Left lobe of liver (tissue), 2 donors: ENCODE data around the gene POLD4. TPM values are rescaled to one million over a fixed set of nuclear protein-coding genes. Genes with fewer than 3 reads are reported as not detected.

Experiments used
- ATAC-seq: fragments of 200-7000 bp; cut with Tn5 transposase; one replicate; pipeline ENCODE4 v1.9.1; 2020; ENCODE audit warnings: mild to moderate bottlenecking, moderate library complexity
- DNase-seq: peaks from one replicate; pipeline ENCODE4 v3.0.0-alpha.2; 2020; ENCODE audit warnings: low spot score
- total RNA-seq: library from RNA; stranded (reverse); gene quantifications from one replicate; pipeline ENCODE4 v1.2.1, GENCODE V29; 2021
- donor health status: DM: no; HTN: no; CAD: no; lungs with moderate emphysema.
- donor health status: DM: no; HTN: yes; CAD: no.

The POLD4 gene
- total RNA-seq, 1 donor from 2014 or later, result 96.6 TPM

DNA sequence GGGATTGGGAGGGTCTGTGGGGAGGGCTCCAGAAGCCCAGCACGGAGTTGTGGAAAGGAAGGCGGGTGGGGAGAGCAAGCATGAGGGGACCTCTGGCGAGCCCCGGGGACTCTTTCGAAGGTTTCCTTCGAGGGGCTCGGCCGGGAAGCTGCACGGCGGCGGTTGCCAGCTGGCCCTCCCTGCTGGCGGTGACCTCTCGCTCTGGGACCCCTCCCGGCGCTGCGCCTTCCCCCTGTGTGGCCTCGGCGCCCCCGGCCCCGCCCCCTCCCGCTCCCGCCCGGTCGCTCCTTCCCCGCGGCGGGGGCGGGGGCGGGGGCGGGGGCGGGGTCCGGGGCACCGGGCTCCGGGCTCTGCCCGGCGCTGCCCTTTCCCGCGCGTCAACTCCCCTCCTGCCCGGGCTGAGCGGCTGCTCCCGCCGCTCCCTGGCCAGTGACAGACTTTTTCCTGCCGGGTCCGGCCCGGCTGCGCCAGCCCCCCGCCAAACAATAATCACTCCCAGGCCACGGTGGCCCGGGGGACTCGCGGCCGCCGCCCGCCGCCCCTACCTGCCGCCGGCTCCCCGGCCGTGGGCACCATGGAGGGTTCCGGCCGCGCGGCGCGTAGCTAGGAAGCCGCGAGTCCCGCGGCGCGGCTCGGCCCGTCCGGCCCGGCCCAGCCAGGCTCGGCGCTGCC lies 19.1 kb upstream of the POLD4 start:
- no peak for DNase-seq
- peak; percentile 43 for ATAC-seq

GRCh38 chr11:67371911-67372320 lies 18.6 kb upstream of the POLD4 start:
- peak; percentile 12 for ATAC-seq
- no peak for DNase-seq

DNA sequence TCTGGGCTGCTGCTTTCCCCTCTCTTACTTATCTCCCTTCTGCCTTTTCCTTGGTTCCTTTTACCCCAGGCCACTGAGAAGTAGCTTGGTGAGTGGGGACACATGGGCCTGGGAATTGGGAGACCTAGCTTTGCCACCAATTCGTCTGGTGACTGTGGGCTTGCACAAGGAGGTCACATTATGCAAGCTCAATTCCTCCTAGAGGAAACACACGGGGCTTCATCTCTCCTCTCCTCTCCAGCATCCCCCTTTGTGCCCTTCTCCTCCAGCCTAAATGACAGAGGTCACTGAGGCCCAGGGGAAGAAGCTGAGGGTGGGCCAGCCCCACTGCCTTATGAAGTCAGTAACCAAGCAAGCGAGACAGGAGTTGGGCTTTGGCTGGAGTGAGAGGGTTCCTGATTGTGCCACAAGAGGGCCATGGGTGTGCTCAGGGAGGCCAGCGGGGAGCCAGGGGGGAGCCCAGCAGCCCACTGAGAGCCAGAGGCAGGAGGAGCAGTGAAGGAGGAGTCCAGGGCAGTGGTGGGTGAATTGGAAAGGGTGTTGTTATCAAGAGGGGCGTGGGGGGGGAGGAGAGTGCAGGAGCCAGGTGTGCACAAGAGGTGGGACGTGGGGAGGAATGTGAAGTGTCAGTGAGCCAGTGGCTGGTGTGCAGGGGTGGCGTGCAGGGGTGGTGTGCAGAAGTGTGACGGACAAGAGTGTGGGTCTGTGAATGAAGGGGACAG lies 18.0 kb upstream of the POLD4 start:
- ATAC-seq, result peak; percentile 47

GRCh38 chr11:67370351-67371076 lies 17.2 kb upstream of the POLD4 start:
- ATAC-seq, result no peak
- no peak for DNase-seq

More for the DNA sequence above, 18.0 kb upstream of the POLD4 start:
- no peak for DNase-seq

- DNase-seq (no peak), ATAC-seq (no peak)
Measured at GRCh38 chr11:67369801-67370284, 16.5 kb upstream of the POLD4 start.

GRCh38 chr11:67369275-67369674 lies 15.9 kb upstream of the POLD4 start:
- no peak for ATAC-seq
- no peak for DNase-seq

DNA sequence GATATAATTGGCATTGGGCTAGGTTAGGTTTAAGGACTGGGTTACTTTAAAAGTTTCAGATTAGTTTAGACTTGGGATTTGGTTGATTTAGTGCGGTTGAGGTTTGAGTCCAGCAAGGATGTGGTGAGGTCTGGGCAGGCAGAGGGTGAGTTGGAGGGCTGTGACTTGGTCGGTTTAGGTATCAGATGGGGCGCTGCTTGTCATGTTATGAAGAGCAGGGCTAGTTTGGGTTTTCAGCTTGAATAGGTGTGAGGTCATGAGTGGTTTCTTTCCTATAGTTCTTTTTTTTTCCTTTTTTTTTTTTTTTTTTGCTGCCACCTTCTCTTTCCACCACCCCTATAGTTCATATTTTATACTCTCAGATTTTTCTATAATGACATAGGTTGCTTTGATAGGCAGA lies 15.3 kb upstream of the POLD4 start:
- no peak for ATAC-seq

DNA sequence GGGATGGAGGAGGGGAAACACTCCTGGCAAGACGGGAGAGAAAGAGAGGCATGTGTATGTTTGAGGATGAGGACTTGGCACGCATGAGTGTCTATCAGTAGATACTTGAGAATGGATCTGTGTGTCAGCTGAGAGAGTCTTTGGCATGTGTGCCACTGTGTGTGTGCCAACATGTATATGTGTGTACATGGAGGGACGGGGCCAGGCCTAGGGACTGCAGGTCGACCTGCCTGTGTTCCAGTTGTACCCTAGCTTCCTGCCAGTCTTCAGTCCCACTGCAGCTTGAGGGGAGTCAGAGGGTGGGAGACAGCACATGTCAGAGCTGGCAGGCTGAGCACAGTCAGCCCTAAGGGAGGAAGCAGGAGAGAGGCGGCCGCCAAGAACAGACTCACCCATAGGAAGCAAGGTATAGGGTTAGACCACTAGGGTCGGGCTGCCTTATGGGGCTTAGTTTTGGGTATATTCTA lies 14.4 kb upstream of the POLD4 start:
- no peak for DNase-seq
- no peak for ATAC-seq

More for the DNA sequence above, 15.3 kb upstream of the POLD4 start:
- no peak for DNase-seq

GRCh38 chr11:67366961-67367760 lies 13.8 kb upstream of the POLD4 start:
- ATAC-seq (no peak), DNase-seq (no peak)

DNA sequence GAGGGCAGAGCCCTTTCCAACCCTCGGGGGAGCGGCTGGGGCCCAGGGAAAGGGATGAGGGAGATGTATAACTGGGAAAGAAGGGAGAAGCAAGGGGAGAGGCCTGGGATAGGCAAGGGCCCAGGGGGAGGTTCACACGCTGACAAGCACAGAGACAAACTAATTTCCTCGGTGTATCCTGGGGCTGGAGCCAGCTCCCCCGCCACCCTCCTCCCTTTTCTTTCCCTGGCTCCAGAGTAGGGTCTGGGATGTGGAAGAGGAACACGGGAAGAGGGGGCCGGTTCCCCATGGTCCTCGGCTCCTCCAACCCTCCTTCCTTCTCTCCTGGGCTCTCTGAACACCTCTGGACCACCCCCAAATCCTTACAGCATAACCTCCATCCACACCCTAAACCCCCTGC lies 13.2 kb upstream of the POLD4 start:
- DNase-seq, result no peak
- no peak for ATAC-seq

- ATAC-seq, result no peak
- DNase-seq, result no peak
Measured at GRCh38 chr11:67365736-67366444, 12.5 kb upstream of the POLD4 start.

DNA sequence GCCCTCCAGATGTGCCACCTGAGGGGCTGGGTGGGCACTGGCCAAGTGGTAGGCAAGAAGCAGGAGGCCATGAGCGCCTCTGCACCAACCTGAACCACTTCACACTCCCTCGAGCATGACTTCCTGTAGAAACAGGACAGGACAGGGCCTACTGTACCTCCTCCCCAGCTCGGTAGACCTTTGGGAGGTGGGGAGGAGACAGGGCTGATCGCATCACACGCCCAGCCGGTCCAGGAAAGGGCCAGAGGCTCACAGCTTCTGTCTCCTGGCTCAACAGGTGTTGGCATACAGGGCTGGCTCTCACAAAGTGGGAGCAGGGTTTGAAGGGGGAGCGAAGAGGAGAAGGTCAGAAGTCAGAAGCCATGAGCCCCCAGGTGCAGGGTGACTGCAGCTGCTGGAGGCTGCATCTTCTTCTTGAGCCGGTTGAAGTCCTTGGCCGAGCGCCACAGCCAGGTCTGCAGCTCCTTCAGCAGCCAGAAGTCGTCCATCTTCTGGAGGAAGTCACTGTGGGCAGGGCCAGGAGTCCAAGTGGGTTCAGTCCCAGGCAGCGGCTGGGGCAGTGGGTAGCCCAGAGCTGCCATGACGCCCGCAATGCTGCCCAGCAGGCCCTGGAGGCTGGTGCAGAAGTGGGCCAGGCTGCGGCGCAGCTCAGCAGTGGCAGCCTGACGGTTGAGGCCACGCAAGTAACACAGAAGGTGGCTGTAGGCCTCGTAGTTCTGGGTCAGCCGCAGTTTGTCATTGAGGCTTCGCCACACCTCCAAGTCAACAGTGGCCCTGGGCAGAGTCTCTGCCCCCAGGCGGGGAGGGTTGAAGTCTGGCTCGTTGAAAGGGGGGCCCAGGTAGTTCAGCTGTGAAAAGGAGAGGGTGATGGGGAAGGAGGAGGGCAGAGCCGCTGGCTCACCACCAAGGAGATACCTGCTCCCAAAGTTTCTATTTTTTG lies 11.7 kb upstream of the POLD4 start:
- no peak for ATAC-seq

GRCh38 chr11:67364169-67364568 lies 10.8 kb upstream of the POLD4 start:
- ATAC-seq (no peak), DNase-seq (no peak)

More for the DNA sequence above, 11.7 kb upstream of the POLD4 start:
- DNase-seq, result no peak

DNA sequence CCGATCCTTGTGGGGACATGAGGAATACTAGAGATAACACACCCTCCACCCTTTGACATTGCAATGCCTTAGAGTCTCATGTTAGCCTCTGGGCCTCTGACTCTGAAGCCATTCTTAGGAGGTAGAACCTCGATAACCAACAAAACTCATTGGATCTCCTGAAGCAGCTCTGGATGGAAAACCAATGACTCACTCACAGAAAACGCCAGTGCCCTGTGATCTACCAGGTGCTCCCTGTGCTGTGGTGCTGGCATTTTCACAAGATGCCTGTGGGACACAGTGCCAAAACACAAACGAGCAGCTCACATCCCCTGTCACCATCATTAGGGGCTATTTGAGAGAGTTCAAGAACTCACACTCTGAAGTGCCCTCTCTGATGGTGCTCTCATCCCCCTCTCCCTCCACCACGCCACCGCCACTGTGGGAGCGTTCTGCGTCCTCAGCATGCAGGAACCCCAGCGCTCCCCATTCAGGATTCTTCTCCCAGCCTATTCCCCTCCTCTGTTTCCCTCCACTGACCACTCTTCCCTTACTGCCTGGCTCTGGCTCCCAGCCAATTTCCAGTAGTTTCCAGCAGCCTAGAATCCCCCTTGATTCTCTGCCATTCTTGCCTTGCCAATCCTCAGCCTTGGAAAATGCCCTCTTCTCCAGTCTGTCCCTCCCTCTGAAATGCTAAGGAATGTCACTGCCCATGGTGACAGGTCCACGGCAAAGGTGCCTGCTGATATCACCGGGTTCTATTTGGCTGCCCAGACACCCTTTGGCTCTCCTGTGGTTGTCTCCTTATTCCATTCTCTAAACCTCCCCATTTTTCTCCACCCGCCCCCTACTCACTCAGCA lies 4.7 kb upstream of the POLD4 start:
- ATAC-seq (no peak), DNase-seq (no peak)

GRCh38 chr11:67356864-67357561 lies 3.7 kb upstream of the POLD4 start:
- peak; percentile 64 for DNase-seq
- ATAC-seq, result peak; percentile 42

- no peak for ATAC-seq
- DNase-seq, result no peak
Measured at GRCh38 chr11:67356387-67356863, 3.1 kb upstream of the POLD4 start.

GRCh38 chr11:67355794-67356386 lies 2.5 kb upstream of the POLD4 start:
- no peak for DNase-seq
- no peak for ATAC-seq
